HG02610 (cell line): Measurements from ENCODE around the gene TPRN.

Experiments used
- ATAC-seq: cut with Tn5 transposase; IDR thresholded peaks from one replicate; pipeline ENCODE4 v1.9.1; 2021; ENCODE audit warnings: mild to moderate bottlenecking, moderate library complexity; ENCODE audit not compliant: unreplicated experiment

The TPRN gene

DNA sequence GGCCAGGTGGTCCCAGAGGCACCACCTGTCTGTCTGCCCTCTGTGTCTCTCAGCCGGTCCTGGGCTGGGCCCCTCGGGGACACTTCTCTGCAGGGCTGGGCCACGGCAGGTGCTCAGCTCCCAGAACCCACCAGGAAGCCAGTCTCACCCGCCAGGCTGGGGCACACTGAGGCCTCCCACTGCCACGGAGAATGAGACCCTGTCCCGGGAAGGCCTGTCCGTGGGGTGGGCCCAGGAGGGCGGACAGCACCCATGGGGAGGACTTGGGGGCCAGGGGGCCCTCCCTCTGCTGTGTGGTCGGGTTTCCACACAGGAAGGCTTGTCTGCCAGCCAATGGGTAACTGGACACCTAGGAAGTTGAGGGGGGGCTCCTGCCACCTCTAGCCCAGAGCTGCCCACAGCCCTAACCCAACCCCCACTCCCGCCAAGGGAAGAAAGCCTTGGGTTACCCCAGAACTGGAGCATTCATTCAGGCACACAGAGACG, 36.4 kb upstream of the TPRN start:
- ATAC-seq = no peak

DNA sequence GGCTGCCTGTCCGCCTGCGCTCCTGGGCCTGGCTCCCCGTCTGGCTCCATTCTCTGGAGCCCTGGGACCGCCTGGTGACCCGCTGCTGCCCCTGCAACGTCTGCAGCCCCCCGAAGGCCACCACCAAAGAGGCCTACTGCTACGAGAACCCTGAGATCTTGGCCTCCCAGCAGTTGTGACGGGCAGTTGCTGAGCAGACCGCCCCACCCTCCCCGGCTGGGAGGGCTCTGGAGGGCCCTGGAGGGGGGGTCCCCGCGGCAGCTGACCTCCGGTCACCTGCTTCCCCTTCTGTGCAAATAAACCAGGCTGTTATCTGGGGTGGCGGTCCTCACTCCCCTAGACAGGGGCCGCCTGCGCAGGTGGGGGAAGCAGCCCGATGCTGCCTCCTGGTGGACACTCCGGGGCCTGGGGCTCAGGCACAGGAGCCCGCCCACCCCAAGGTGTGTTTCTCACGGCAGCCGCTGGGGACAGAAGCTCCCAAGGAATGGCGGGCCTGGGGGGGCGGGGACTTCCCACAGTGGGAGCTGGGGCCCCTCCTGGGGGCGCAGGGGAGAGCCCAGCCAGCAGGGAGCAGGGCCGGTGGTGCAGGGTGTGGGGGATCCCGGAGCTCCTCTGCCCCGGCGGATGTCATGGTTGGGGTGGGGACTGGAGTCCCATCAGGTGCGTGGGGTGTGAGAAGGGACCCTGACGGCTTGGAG, 35.8 kb upstream of the TPRN start:
- no peak for ATAC-seq

DNA sequence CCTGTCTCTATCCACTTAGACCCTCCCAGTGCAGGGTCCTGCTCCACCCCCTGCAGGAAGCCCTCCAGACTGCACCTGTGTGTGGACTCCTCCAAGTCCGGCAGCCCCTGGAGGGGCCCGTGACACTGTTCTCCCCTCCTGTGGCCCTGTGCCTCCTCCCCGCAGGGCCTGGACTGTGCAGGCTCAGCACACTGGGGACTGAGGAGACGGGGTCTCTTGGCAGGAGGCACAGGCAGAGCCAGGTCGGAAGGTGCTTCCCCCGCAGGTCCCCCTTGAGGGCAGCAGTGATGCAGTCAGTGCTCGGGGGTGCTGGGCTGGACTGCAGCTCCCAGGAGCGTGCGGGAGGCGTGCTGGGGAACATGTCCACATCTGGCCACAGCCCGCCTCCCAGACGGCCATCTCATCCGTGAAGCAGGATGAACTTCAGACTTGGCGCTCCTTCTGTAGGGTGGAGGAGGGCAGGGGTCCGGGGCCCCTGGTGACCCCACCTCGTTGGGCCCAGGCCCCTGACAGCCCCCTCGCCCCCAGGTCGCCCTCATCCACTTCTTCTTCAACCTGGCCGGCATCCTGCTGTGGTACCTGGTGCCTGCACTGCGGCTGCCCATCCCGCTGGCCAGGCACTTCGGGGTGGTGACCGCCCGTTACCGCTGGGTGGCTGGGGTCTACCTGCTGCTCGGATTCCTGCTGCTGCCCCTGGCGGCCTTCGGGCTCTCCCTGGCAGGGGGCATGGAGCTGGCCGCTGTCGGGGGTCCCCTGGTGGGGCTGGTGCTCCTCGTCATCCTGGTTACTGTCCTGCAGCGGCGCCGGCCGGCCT, 35.1 kb upstream of the TPRN start:
- no peak for ATAC-seq

DNA sequence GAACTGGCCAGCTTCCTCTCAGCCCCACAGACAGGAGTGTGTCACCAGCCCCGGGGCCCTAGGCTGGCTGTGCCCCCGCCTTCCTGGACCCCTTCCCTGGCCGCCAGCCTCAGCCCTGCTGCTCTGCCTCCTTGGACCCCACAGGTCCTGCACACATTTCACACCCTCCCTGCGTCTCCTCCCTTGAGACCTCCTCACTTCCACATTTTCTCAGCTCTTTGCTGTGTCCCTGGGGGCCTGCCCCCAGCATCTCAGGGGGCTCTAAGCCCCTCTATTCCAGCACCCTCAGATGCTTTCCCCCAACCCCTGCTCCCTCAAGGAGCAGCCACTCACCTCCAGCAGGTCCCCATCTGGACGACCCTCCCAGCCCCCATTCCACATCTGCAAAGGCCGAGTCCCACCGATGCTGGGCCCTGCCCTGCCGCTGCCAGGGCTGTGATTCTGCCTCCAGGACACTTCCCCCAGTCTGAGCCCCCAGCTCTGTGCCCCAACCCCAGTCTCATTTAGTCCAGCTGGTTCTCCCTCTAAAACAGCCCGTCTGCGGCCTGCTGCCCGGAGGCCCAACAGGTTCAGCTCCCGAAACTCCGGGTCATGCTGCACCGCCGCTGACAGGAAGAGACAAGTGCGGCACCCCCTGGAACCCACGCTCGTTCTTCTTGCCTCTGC, 34.4 kb upstream of the TPRN start:
- no peak for ATAC-seq

DNA sequence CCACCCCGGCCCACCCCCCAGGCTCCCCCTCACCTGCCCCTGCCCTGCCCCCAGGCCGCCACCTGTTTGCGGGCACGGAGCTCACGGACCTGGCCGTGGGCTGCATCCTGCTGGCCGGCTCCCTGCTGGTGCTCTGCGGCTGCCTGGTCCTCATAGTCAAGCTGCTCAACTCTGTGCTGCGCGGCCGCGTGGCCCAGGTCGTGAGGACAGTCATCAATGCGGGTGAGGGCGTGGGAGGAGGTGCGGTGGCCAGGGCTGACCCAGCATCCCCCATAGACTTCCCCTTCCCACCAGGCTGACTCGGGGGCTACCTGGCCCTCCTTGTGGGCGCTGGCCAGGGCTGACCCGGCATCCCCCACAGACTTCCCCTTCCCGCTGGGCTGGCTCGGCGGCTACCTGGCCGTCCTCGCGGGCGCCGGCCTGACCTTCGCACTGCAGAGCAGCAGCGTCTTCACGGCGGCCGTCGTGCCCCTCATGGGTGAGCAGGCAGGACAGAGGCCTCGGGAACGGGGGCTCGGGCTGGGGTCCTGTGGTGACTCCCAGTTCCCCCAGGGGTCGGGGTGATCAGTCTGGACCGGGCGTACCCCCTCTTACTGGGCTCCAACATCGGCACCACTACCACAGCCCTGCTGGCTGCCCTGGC, 33.6 kb upstream of the TPRN start:
- no peak for ATAC-seq

DNA sequence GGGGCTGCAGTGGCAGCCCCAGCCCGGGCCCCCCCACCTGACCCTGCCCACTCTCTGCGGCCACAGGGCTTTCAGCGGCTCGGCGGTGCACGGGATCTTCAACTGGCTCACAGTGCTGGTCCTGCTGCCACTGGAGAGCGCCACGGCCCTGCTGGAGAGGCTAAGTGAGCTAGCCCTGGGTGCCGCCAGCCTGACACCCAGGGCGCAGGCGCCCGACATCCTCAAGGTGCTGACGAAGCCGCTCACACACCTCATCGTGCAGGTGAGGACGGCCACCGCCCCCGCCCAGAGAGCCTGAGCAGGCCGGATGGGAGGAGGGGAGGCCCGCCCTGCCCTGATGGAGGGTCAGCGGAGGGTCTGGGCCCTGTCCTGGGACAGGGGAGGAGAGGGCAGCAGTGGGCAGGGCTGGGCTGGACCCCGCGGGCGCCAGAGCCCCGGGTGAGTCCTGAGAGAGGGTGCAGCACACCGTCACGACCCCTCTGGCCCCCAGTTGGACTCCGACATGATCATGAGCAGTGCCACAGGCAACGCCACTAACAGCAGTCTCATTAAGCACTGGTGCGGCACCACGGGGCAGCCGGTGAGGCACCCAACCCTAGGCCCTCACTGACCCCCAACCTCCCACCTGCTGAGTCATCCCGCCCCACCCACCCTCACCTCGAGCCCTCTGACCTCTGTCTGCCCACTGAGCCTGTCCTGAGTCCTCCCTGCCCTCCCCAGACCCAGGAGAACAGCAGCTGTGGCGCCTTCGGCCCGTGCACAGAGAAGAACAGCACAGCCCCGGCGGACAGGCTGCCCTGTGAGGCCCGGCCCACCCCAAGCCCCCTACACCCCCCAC, 32.8 kb upstream of the TPRN start:
- no peak for ATAC-seq

GRCh38 chr9:137232510-137232909, 32.0 kb upstream of the TPRN start:
- ATAC-seq = no peak

GRCh38 chr9:137232101-137232500, 31.6 kb upstream of the TPRN start:
- ATAC-seq = no peak

DNA sequence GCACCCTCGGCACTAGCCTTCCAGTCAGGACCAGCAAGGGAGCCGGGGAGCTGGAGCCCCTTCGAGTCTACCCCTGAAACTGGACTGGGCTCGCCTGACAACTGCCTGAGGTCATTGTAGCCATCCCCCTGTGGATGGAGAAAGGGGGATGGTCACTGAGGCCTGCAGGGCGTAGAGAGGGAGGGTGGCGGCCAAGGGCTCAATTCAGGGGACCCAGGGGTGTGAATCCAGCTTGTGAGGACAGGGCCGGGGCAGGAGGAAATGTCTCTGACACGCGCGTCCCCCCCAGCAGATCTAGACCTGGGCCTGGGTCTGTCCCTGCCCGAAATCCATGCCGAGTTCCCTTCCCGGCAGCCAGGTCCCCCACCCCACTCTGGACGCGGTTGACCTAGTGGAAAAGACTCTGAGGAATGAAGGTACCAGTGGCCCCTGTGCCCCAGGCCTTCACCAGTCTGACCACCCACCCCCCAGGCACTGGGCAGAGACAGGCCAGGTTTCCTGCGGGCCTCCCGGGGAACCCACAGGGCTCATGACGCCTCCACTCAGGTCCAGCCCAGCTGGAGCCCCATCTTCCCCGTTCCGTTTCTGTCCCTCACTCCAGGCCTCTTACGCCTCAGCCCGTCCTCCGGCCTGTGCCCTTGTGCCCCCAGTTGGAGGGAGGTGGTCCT, 31.0 kb upstream of the TPRN start:
- no peak for ATAC-seq

DNA sequence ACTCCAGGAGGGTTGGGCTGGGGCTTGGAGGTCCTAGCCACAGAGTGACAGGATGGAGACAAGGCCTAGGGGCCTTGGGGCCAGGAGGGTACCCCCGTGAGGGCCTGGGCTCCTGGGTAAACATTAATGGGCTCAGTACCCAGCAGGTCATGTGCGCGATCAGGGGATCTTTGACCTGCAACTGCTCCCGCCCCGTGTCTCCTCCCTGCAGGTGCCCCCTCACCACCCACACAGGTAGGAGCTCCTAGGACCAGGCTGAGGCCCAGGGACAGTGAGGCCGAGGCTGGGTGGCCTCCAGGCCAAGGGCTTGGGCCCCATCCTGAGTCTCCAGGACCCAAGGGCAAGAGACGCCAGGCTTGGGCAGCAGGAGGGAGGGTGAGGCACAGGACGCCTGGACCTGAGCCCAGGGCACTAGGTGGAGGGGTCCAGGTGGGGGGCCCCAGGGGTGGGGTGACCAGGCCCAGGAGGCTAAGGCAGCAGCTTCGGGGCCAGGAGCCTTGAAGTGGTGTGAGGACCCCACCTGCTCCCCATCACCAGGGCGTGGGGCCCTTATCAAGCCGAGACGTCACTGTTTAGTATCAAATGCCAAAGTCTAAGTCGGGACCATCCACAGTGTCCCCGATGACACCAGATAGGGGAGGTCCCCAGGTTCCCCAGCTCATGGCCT, 30.3 kb upstream of the TPRN start, which contains the start of gene SLC34A3:
Gene SLC34A3, plus strand, starts transcription at position 197 of the 667 bp plus-strand sequence. CDS start 802 bp downstream, outside the sequence.
- no peak for ATAC-seq

DNA sequence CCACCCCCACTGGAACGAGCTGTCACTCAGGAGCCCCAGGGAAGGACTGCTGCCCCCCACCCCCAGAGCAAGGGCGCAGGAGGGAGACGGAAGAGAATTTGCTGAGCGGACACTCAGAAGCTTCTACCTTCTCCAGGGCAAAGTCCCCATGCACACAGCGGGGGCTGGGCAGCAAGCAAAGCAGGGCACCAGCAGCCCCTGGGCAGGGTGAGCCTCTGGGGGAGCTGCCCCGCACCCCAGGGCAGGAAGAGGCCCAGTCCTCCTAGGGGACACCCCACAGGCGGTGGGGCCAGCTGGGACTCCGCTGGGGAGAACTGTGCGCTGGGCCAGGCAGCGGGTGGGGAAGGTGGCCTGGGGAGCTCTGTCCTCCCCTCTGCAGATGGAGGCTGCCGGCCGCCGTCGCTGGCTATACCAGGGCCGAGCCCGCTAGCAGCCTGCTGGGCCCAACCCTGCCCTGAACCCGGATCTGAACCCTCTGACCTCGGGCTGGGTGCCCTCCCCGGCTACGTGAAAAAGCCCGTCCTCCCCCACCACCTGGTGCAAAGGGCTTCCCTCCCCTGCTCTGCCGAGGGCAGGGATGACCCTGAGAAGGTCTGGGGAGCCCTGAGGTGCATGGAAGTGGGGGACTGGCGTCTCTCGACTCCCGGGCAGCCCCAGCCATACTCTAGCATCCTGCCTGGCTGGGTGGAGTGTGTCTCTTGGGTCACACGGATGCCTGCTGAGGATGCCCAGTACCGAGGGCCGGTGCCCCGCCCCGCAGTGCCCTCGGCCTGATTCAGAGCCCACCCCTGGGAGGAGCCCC, 29.6 kb upstream of the TPRN start:
- ATAC-seq = no peak

DNA sequence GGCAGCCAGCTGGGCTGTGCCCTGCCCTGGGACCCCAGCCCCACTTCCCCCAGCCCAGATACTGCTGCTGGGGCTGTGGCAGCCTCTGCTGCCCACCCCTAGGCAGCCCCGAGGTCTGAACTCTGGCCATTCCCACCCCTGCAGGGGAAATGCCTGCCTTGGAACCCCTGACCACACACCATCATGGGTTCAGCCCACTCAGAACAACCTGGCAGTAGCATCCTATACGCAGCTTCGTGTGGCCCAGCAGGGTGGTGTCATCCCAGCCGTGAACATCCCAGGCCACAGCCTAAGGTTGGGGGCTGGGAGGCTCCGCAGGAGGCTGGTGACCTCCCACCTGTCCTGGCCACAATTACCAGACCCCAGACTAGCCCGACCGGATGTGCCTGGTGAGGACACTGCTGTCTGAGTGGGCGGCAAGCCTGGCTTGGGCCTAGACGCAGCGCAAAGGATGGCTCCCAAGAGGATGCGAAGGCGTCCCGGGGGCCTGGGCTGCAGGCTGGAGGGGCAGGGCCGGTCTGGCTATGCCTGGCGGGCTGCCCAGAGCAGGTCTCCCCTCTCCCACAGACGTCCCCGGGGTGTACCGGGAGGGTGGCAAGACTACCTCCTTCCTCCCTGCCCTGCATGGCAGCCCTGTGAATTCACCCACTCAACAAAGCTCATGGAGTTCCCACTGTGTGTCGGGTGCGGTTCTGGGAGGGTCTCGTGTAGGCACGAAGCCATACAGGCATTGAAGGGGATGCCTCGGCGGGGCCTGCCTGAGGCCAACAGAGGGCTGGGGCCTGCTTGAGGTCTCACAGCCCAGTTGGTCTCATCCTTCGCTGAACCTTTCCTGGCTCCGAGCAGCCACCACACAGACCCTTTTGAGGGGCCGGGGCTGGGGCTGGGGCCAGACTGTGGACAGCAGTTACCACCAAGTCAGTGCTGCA, 28.7 kb upstream of the TPRN start:
- no peak for ATAC-seq

- ATAC-seq = no peak
Measured at GRCh38 chr9:137228506-137228967, 28.0 kb upstream of the TPRN start.

- no peak for ATAC-seq
Measured at GRCh38 chr9:137227853-137228505, 27.4 kb upstream of the TPRN start.

DNA sequence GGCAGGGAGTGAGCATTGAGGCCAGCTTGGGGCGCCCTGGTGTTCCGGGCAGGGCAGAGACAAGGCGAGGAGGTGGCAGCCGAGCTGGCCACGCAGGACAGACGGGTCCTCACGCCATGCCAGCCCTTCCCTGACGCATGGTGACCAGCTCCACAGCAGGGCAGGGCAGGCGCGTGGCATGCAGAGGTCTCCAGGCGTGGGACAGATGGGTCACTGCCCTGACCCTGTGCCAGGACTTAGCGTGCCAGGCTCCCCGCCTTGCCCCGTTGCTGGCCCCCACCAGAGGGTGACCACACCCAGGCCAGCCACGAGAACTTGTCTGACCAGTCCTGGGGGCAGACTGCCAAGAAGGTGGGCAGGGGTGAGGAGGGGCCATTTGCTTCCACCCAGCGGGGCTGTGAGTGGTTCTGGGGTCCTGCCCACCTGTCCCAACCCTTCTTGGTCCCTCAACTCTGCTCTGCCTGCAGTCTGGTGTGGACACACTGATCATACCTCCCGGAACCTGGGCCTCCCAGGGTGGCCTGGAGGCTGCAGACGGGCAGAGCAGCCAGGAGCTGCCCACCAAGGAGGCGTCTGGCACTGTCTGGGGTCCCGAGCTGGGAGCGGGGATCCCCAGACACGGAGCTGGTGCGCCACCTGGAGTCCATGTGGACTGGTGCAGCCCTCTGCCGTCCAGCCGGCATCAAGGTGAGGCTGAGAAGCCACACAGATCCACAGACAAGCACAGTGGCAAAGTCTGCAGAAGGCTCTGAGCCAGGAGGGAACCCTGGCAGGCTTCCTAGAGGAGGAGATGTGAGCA, 26.7 kb upstream of the TPRN start, which contains the start of gene RNF224:
Gene RNF224, plus strand, starts transcription at position 449 of the 799 bp plus-strand sequence. CDS start 834 bp downstream, outside the sequence.
- no peak for ATAC-seq
